Ascending aorta (tissue), 2 donors: ENCODE data around the gene BMP2K. TPM values are rescaled to one million over a fixed set of nuclear protein-coding genes. Genes with fewer than 3 reads are reported as not detected.

Experiments
- DNase-seq, 2 donors: peaks; one replicate each; pipeline ENCODE4 v3.0.0-alpha.2; 2019; ENCODE audit warnings: low spot score in 2 of 2
- H3K27ac ChIP-seq, 2 donors: fragments of 200-600 bp; sonication (generic); one replicate each; pipeline ENCODE4 v1.5.1; 2016 to 2017; ENCODE audit warnings: mild to moderate bottlenecking in 1 of 2
- H3K27me3 ChIP-seq: fragments of 200-600 bp; sonication (generic); one replicate; pipeline ENCODE4 v1.5.1; 2017
- H3K36me3 ChIP-seq, 2 donors: fragments of 200-600 bp; sonication (generic); one replicate each; pipeline ENCODE4 v1.5.1; 2016
- H3K4me1 ChIP-seq, 2 donors: fragments of 200-600 bp; sonication (generic); one replicate each; pipeline ENCODE4 v1.5.1; 2016 to 2017; ENCODE audit warnings: mild to moderate bottlenecking in 1 of 2
- H3K4me3 ChIP-seq, 2 donors: fragments of 200-600 bp; sonication (generic); one replicate each; pipeline ENCODE4 v1.5.1; 2016 to 2017; ENCODE audit warnings: mild to moderate bottlenecking in 1 of 2
- H3K9me3 ChIP-seq, 2 donors: fragments of 200-600 bp; sonication (generic); one replicate each; pipeline ENCODE4 v1.5.1; 2016
- intact Hi-C: fragments of 100-400 bp; cut with DNase I; formaldehyde crosslinking; loops from one replicate; pipeline ENCODE4 v1.15.1; 2023
- total RNA-seq: library from RNA; depleted of rRNA; stranded (reverse); fragments of >200 nt; gene quantifications from one replicate; pipeline ENCODE4 v1.1.0, GENCODE V29; 2016
- TF ChIP-seq, protein P1 (sequence below), 3 experiments: fragments of 200-600 bp in 2 of 3; fragments of 450-650 bp in 1 of 3; sonication (generic) in 2 of 3; IDR thresholded peaks; one replicate each; pipeline ENCODE4 v1.5.1; 2016 to 2019; ENCODE audit warnings: antibody characterized with exemption in 3 of 3, mild to moderate bottlenecking in 1 of 3, moderate library complexity in 1 of 3

BMP2K gene
- total RNA-seq, 1 donor from 2014 or later = 16.6 TPM

DNA sequence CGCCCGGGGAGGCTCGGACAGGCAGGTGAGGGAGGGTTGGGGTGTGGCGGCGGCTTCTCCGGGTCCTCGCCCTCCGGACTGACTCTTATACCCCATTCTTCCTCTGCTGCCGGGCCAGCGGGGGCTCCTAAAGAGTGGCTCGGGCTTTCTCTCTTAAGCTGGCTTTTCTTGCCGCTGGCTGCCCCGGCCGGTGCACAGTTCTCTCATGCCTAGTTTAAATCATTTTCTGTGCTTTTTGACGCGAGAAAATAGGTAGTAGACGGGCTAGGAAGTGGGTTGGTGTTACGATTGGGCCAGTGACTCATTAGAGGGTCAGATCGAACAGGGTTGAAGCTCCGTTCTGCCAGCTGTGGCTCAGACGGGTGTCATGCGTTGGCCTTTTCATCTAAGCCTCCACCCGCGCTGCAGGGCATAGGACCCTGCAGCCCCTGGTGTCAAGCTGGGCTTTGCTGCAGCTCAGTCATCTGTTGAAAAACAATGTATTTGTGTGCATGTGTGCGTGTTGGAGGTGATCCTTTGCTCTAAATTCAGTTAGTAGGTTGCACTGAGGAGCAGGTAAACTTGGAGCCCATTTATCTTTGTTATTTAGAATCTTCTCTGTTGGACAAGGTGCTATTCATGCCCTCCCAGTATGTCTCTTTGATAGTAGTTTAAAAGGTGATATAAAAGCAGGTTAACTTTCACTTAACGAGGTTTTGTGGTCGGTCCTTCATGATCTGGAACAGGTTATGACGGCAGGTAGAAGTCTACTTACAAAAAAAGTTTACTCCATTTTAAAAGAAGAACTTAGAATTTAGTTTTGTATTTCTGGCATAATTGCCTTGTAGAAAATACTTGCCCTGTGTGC lies 802 bp downstream of the BMP2K start:
- Histone ChIP-seq H3K27ac (peak overlapping the region; percentile 93 to 99), H3K36me3 (no peaks in the 10 kb centered on the region), H3K4me3 (peak overlapping the region; percentile 73 to 97), H3K9me3 (no peaks in the 10 kb centered on the region), H3K27me3 (no peaks in the 10 kb centered on the region), H3K4me1 (peaks cover 4 to 5% of the 10 kb centered on the region in 2 donors)
- DNase-seq = peak in 1 of 2 donors; percentile 71
- TF ChIP-seq, protein P1, sequence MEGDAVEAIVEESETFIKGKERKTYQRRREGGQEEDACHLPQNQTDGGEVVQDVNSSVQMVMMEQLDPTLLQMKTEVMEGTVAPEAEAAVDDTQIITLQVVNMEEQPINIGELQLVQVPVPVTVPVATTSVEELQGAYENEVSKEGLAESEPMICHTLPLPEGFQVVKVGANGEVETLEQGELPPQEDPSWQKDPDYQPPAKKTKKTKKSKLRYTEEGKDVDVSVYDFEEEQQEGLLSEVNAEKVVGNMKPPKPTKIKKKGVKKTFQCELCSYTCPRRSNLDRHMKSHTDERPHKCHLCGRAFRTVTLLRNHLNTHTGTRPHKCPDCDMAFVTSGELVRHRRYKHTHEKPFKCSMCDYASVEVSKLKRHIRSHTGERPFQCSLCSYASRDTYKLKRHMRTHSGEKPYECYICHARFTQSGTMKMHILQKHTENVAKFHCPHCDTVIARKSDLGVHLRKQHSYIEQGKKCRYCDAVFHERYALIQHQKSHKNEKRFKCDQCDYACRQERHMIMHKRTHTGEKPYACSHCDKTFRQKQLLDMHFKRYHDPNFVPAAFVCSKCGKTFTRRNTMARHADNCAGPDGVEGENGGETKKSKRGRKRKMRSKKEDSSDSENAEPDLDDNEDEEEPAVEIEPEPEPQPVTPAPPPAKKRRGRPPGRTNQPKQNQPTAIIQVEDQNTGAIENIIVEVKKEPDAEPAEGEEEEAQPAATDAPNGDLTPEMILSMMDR (IDR thresholded peaks at IDR 0.05) = no peak
- intact Hi-C loops = loop anchor here (2.0 to 10.0 kb wide), 4 partner anchors 132 to 1408 kb away; no protein-coding TSS in a partner anchor

DNA sequence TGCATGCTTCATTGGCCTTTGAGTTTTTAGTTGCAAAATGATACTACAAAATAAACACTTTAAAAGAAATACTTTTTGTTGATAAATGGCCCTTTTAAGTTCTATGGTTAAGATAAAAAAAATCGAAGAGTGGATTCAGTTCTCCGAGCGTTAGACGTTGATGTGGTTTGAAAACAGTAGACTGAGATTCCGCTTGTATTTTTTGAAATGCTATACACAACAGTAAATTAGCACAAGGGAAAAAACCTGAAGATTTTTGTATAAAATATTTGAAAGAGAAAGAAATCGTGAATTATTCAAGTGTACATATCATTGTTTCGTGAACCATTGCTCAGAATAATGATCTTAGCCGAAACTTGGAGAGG lies 1.4 kb downstream of the BMP2K start:
- no peaks in the 10 kb centered on the region for H3K36me3 ChIP-seq
- no peak for DNase-seq
- H3K27ac ChIP-seq = no peak overlapping the region
- no peaks in the 10 kb centered on the region for H3K9me3 ChIP-seq
- H3K4me1 ChIP-seq = peaks cover 4 to 5% of the 10 kb centered on the region in 2 donors
- intact Hi-C loops = loop anchor here (2.0 to 10.0 kb wide), 4 partner anchors 133 to 1407 kb away; no protein-coding TSS in a partner anchor
- H3K27me3 ChIP-seq = no peaks in the 10 kb centered on the region
- peak overlapping the region; percentile 73 to 97 for H3K4me3 ChIP-seq
- TF ChIP-seq, protein P1 (IDR thresholded peaks at IDR 0.05) = no peak

DNA sequence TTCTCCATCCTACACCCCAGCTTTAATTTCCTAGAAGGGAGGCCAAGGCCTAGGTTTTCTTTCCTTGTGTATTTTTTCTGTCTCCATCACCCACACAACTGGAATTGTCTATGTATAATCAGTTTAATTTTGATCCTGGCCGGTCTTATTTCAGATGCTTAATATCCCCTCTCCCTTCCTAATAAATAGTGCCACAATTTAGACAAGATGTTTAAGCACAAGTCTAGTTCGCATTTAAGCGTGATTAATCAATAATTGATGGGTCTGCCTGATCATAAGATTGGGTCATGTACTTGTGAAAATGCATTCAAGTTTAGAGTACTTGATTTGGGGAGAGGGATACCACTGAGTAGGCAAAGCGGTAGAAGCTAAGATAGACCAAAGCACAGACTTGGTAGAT lies 2.4 kb downstream of the BMP2K start:
- no peaks in the 10 kb centered on the region for H3K9me3 ChIP-seq
- TF ChIP-seq, protein P1 (IDR thresholded peaks at IDR 0.05) = no peak
- H3K27ac ChIP-seq = no peak overlapping the region
- intact Hi-C loops = loop anchor here (5.0 to 10.0 kb wide), 2 partner anchors 146 to 1406 kb away; no protein-coding TSS in a partner anchor
- no peaks in the 10 kb centered on the region for H3K36me3 ChIP-seq
- peaks cover 4 to 5% of the 10 kb centered on the region in 2 donors for H3K4me1 ChIP-seq
- no peaks in the 10 kb centered on the region for H3K27me3 ChIP-seq
- DNase-seq = no peak
- peak overlapping the region; percentile 23 to 73 for H3K4me3 ChIP-seq

DNA sequence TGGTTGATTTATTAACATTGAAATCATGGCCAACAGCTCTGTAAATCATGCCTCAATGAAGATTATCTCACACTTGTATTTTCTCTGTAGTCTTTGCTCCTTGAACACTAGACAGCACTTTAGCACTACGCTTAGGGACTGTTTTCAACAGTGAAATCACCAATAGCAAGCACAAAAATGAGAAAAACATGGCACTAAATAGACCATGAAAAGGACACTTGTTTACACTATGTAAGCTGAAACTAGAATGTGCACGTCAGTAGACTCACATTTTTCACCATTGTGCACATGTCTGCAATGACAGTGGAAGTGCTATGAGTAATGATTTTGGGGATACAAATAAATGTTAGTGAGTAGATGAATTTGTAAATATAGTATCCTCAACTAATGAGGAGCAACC lies 3.1 kb downstream of the BMP2K start:
- TF ChIP-seq, protein P1 (IDR thresholded peaks at IDR 0.05) = no peak

DNA sequence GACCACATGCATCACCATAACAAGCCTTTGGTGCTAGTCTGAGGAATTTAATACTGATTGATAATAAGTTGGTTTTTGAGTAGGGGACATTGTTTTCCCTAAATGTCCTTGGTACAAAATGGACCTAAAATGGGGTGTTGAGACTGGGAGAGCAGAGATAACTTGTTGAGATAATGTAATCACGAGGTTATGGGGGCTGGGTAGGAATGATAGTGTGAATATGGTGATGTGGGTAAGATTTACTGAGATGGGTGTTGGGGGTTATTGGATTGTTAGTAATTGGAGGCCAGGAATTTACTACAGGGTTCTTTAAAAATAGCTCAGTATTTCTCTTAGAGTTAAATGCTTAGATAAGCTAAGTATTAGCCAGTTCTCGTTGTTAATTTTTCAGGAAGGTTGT lies 3.9 kb downstream of the BMP2K start:
- H3K4me3 ChIP-seq = no peak overlapping the region
- no peak overlapping the region for H3K27ac ChIP-seq
- no peaks in the 10 kb centered on the region for H3K27me3 ChIP-seq
- H3K36me3 ChIP-seq = no peaks in the 10 kb centered on the region
- H3K9me3 ChIP-seq = no peaks in the 10 kb centered on the region
- TF ChIP-seq, protein P1 (IDR thresholded peaks at IDR 0.05) = no peak
- intact Hi-C loops = no loop called here
- DNase-seq = no peak
- H3K4me1 ChIP-seq = peaks cover 0 to 10% of the 10 kb centered on the region in 2 donors

More for the DNA sequence above, 3.1 kb downstream of the BMP2K start:
- Histone ChIP-seq H3K36me3 (no peaks in the 10 kb centered on the region), H3K4me3 (no peak overlapping the region), H3K27ac (no peak overlapping the region), H3K9me3 (no peaks in the 10 kb centered on the region), H3K4me1 (peaks cover 4 to 12% of the 10 kb centered on the region in 2 donors), H3K27me3 (no peaks in the 10 kb centered on the region)
- no peak for DNase-seq
- intact Hi-C loops = loop anchor here (5.0 to 10.0 kb wide), 2 partner anchors 147 to 1406 kb away; no protein-coding TSS in a partner anchor
